ENCODE measurements around the gene SCIMP.

DNA sequence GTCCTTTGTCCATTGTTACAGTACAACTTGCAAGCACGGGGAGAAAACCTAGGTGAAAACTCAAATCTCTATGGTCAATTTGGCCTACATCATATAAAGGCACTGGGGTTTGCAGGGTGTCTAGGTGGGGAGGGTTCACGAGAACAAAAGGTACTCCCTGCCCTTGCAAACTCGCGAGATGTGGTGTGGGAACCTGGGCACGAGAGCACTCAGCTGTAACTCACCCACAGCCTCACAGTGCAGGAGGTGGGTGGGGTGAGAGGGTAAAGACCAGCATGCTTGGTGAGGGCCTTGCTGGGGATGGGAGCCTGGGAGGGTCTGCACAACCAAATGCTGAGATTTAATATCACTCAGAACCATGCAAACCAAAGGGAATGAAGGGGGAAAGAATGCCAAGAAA is 24.6 kb downstream of the SCIMP start:
- TF ChIP-seq, protein P1, sequence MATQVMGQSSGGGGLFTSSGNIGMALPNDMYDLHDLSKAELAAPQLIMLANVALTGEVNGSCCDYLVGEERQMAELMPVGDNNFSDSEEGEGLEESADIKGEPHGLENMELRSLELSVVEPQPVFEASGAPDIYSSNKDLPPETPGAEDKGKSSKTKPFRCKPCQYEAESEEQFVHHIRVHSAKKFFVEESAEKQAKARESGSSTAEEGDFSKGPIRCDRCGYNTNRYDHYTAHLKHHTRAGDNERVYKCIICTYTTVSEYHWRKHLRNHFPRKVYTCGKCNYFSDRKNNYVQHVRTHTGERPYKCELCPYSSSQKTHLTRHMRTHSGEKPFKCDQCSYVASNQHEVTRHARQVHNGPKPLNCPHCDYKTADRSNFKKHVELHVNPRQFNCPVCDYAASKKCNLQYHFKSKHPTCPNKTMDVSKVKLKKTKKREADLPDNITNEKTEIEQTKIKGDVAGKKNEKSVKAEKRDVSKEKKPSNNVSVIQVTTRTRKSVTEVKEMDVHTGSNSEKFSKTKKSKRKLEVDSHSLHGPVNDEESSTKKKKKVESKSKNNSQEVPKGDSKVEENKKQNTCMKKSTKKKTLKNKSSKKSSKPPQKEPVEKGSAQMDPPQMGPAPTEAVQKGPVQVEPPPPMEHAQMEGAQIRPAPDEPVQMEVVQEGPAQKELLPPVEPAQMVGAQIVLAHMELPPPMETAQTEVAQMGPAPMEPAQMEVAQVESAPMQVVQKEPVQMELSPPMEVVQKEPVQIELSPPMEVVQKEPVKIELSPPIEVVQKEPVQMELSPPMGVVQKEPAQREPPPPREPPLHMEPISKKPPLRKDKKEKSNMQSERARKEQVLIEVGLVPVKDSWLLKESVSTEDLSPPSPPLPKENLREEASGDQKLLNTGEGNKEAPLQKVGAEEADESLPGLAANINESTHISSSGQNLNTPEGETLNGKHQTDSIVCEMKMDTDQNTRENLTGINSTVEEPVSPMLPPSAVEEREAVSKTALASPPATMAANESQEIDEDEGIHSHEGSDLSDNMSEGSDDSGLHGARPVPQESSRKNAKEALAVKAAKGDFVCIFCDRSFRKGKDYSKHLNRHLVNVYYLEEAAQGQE (IDR thresholded peaks at IDR 0.05; ENCODE audit: borderline replicate concordance): no peak
- TF ChIP-seq, protein P1 (CRISPR knock-in tag; IDR thresholded peaks at IDR 0.05; ENCODE audit: low read depth): no peak
- TF ChIP-seq THRAP3 (IDR thresholded peaks at IDR 0.05; ENCODE audit: borderline replicate concordance): no peak
- TF ChIP-seq EZH2 (IDR thresholded peaks at IDR 0.05; ENCODE audit: borderline replicate concordance, low read depth, low read length): no peak
- TF ChIP-seq, protein P2, sequence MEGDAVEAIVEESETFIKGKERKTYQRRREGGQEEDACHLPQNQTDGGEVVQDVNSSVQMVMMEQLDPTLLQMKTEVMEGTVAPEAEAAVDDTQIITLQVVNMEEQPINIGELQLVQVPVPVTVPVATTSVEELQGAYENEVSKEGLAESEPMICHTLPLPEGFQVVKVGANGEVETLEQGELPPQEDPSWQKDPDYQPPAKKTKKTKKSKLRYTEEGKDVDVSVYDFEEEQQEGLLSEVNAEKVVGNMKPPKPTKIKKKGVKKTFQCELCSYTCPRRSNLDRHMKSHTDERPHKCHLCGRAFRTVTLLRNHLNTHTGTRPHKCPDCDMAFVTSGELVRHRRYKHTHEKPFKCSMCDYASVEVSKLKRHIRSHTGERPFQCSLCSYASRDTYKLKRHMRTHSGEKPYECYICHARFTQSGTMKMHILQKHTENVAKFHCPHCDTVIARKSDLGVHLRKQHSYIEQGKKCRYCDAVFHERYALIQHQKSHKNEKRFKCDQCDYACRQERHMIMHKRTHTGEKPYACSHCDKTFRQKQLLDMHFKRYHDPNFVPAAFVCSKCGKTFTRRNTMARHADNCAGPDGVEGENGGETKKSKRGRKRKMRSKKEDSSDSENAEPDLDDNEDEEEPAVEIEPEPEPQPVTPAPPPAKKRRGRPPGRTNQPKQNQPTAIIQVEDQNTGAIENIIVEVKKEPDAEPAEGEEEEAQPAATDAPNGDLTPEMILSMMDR (IDR thresholded peaks at IDR 0.05 in 2 of 3, conservative IDR thresholded peaks at IDR 0.05 in 1 of 3; ENCODE audit: insufficient read depth in 2 of 3, low read depth in 1 of 3, low read length in 3 of 3): no peak
- TF ChIP-seq, protein P3, sequence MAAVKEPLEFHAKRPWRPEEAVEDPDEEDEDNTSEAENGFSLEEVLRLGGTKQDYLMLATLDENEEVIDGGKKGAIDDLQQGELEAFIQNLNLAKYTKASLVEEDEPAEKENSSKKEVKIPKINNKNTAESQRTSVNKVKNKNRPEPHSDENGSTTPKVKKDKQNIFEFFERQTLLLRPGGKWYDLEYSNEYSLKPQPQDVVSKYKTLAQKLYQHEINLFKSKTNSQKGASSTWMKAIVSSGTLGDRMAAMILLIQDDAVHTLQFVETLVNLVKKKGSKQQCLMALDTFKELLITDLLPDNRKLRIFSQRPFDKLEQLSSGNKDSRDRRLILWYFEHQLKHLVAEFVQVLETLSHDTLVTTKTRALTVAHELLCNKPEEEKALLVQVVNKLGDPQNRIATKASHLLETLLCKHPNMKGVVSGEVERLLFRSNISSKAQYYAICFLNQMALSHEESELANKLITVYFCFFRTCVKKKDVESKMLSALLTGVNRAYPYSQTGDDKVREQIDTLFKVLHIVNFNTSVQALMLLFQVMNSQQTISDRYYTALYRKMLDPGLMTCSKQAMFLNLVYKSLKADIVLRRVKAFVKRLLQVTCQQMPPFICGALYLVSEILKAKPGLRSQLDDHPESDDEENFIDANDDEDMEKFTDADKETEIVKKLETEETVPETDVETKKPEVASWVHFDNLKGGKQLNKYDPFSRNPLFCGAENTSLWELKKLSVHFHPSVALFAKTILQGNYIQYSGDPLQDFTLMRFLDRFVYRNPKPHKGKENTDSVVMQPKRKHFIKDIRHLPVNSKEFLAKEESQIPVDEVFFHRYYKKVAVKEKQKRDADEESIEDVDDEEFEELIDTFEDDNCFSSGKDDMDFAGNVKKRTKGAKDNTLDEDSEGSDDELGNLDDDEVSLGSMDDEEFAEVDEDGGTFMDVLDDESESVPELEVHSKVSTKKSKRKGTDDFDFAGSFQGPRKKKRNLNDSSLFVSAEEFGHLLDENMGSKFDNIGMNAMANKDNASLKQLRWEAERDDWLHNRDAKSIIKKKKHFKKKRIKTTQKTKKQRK (IDR thresholded peaks at IDR 0.05; ENCODE audit: borderline replicate concordance, low read depth, low read length): no peak
- no peak for TF ChIP-seq PHF21A (IDR thresholded peaks at IDR 0.05; ENCODE audit: borderline replicate concordance, low read depth)
- TF ChIP-seq, protein P4, sequence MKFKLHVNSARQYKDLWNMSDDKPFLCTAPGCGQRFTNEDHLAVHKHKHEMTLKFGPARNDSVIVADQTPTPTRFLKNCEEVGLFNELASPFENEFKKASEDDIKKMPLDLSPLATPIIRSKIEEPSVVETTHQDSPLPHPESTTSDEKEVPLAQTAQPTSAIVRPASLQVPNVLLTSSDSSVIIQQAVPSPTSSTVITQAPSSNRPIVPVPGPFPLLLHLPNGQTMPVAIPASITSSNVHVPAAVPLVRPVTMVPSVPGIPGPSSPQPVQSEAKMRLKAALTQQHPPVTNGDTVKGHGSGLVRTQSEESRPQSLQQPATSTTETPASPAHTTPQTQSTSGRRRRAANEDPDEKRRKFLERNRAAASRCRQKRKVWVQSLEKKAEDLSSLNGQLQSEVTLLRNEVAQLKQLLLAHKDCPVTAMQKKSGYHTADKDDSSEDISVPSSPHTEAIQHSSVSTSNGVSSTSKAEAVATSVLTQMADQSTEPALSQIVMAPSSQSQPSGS (CRISPR knock-in tag; IDR thresholded peaks at IDR 0.05): no peak
- TF ChIP-seq ZNF785 (CRISPR knock-in tag; IDR thresholded peaks at IDR 0.05): no peak
- no peak for TF ChIP-seq CBX5 (IDR thresholded peaks at IDR 0.05; ENCODE audit: borderline replicate concordance, low read depth)
- no peak for TF ChIP-seq ZNF586 (CRISPR knock-in tag; conservative IDR thresholded peaks at IDR 0.05)
- no peak for TF ChIP-seq RBM34 (IDR thresholded peaks at IDR 0.05; ENCODE audit: borderline replicate concordance, insufficient read depth, low read length)
- TF ChIP-seq ZNF57 (CRISPR knock-in tag; IDR thresholded peaks at IDR 0.05): no peak
- no peak for TF ChIP-seq ETV6 (IDR thresholded peaks at IDR 0.05; ENCODE audit: borderline replicate concordance in 1 of 2, low read depth in 2 of 2, low read length in 1 of 2)
- TF ChIP-seq ETV6 (CRISPR knock-in tag; IDR thresholded peaks at IDR 0.05; ENCODE audit: borderline replicate concordance): no peak
- no peak for TF ChIP-seq BCOR (IDR thresholded peaks at IDR 0.05)
